Retinal pigment epithelial cell (primary cell): ENCODE data around the gene LRIG2.
"Not testable (repeated sequence)": the region's sequence is repeated elsewhere in the genome, so short reads cannot be mapped to it uniquely, and the experiment has no call there.

ENCODE experiments used
- DNase-seq: peaks from one replicate; pipeline ENCODE4 v3.0.0-alpha.2; 2010; ENCODE audit warnings: low read depth
- H3K4me3 ChIP-seq: 2 replicates; pipeline ENCODE4 v1.5.1; 2011; ENCODE audit warnings: mild to moderate bottlenecking, low read length, control low read depth, moderate library complexity
- TF ChIP-seq, protein P1 (sequence below): conservative IDR thresholded peaks from 2 replicates; pipeline ENCODE4 v1.5.1; 2011; ENCODE audit warnings: low read depth, low read length, control low read depth, inconsistent platforms

LRIG2 gene

DNA sequence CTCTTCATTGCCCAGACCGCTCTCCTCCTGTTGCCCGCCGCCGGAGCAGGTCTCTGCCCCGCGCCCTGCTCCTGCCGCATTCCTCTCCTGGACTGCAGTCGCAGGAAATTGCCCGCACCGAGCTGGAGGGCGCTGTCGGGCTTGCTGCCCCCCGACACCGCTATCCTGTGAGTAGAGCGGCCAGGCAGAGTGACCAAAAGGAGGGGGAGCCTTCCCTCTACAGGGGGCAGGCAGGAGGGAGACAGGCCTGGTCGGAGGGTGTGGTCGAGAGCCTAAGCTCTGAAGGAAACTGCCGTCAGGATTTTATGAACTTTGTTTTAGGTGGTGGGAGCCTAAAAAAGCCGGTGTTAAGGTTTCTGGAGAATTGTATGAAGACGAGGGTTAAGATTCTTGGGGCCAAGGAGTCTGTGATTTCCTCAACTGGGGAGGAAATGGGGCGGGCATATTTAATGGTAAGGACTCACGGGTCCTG is 517 bp downstream of the LRIG2 start:
- DNase-seq, result no peak
- H3K4me3 ChIP-seq, result peak overlapping the region; percentile 95
- TF ChIP-seq, protein P1, sequence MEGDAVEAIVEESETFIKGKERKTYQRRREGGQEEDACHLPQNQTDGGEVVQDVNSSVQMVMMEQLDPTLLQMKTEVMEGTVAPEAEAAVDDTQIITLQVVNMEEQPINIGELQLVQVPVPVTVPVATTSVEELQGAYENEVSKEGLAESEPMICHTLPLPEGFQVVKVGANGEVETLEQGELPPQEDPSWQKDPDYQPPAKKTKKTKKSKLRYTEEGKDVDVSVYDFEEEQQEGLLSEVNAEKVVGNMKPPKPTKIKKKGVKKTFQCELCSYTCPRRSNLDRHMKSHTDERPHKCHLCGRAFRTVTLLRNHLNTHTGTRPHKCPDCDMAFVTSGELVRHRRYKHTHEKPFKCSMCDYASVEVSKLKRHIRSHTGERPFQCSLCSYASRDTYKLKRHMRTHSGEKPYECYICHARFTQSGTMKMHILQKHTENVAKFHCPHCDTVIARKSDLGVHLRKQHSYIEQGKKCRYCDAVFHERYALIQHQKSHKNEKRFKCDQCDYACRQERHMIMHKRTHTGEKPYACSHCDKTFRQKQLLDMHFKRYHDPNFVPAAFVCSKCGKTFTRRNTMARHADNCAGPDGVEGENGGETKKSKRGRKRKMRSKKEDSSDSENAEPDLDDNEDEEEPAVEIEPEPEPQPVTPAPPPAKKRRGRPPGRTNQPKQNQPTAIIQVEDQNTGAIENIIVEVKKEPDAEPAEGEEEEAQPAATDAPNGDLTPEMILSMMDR, result peak; percentile 59

DNA sequence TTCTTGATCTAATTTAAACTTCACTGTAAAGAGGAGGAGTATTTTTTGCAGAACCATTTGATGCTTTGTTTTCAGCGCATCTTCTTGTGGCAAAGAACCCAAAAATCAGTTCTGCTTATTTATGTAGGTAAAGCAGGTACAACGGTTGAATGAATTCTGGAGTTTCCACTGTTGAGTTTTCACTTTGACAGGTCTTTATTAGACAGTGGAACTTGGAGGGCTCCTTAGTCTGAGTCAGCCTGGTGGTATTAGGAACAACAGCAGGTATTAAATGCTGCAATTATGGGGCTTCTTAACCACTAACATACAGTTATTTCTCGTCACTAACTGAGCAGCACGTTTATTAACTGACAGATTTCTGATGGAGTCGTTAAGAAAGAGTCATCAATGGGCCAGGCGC is 1.2 kb downstream of the LRIG2 start:
- H3K4me3 ChIP-seq, result peak overlapping the region; percentile 95
- TF ChIP-seq, protein P1, result peak; percentile 15
- no peak for DNase-seq

DNA sequence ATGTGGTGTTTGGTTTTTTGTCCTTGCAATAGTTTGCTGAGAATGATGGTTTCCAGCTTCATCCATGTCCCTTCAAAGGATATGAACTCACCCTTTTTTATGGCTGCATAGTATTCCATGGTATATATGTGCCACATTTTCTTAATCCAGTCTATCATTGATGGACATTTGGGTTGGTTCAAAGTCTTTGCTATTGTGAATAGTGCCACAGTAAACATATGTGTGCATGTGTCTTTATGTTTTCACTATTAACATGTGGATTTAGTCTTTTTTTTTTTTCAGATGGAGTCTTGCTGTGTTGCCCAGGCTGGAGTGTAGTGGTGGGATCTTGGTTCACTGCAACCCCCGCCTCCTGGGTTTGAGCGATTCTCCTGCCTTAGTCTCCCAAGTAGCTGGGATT is 5.0 kb downstream of the LRIG2 start:
- not testable (repeated sequence) for H3K4me3 ChIP-seq, DNase-seq

DNA sequence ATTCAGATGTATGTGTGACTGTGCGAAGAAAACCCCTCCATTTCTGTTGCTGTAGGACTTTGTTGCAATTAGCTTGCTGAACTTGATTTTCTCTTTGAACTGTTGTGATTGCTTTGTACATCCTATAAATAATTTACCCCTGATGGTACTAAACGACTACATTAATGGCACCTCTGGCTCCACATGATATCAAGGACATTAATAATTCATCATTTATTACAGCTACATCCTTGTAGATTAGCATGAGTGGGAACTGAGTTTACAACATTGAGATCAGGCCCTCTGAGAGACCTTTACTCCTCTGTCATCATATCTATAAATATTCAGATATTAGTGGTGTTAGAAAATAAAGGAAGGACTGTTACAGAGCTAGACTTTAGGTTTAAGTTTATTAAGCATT is 13.5 kb downstream of the LRIG2 start:
- DNase-seq, result no peak
- TF ChIP-seq, protein P1, result no peak
- H3K4me3 ChIP-seq, result no peak overlapping the region

DNA sequence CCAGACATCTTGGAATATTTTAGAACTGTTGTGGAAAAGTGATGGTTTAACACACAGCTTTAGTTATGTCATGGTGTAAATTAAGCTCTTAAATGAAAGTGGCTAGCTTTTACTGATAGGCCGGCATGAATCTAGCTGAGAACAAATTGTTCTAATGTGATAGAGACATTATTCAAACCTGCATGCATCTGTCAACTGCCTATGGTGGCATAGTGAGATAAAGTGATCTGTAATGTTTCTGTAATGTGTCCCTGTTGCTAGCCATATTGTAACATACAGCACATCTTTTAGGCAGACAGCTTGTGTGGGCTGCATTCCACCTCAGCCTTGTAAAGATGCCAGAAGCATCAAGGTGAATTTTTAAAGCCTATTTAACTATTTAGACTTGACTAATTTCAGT is 16.0 kb downstream of the LRIG2 start:
- H3K4me3 ChIP-seq, result no peak overlapping the region
- TF ChIP-seq, protein P1, result no peak
- DNase-seq, result no peak

DNA sequence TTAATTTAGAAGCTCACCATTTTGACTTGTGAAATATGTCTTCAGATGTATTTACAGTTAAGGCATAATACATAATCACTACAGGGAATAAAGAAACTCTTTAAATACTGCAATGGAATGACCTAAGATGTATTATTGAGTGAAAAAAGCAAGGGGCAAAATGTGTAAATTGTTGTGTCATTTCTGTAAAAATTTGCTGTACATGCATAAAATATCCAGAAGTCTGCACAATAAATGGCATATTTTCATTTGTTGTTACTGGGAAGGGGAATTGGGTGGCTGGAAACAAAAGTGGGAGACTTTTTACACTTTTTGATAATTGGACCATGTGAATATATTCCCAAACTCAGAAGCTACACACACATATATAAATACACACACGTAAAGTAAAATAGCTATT is 17.1 kb downstream of the LRIG2 start:
- H3K4me3 ChIP-seq, result no peak overlapping the region
- no peak for DNase-seq
- TF ChIP-seq, protein P1, result no peak

DNA sequence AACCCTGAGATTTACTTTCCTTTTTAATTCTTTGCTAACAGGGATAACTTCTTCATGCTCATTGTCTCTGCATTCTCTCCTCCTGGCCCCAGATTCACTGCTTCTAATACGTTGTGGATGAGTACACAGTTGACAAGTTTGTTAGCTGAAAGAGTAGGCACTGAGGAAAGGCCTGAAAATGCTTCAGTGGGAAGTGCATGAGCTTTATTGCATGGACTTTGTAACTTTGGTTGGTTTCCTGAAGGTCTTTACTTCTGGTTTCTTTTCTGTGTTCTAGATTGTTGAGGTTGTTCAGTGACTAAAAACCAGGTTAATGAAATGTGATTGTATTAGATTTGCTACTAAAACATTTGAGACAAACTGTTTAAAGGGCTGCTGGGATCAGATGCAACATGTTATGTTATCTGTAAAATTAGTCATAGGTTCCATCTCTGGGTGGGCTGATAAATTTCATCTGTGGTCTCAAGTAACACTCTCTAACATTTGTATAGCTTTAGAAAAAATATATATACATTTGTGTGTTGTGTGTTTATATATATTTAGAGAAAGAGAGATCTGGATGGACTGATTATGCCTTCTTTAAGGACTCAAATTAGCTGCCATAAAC is 19.1 kb downstream of the LRIG2 start:
- TF ChIP-seq, protein P1, result no peak

More for the DNA sequence above, 19.1 kb downstream of the LRIG2 start:
- H3K4me3 ChIP-seq, result no peak overlapping the region
- no peak for DNase-seq
